ENCODE data around the gene BTBD9.

BTBD9 gene

DNA sequence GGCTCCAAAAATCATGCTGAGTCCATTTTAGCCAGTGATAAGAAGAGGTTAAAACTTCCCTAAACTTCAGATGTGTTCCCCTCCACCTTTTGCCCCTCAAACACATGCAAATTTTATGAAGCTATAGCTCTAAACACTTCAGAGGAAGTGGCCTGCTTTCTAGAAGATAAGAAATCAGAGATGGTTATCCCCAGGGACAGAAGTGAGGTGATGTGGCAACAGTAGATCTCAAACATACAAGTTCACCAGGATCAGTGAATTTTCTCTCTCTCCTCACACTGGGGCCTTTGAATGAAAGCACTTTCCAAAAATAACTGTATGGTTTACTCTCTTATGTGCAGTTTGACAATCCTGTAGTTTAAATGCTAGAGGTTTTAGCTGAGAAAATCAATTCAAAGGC lies 332.0 kb downstream of the BTBD9 start:
- no peak for DNase-seq (ENCODE audit: low read depth, low spot score)
- ChIA-PET POLR2A (no interaction called here), CTCF (interaction anchor here (0.6 to 1.4 kb wide), 4 partner anchors 16 to 186 kb away, joined by 3 to 5 read pairs (median 4); no protein-coding TSS in a partner anchor)
- no peak overlapping the region for H3K4me3 ChIP-seq (ENCODE audit: low read depth, low read length)
- TF ChIP-seq, protein P1, sequence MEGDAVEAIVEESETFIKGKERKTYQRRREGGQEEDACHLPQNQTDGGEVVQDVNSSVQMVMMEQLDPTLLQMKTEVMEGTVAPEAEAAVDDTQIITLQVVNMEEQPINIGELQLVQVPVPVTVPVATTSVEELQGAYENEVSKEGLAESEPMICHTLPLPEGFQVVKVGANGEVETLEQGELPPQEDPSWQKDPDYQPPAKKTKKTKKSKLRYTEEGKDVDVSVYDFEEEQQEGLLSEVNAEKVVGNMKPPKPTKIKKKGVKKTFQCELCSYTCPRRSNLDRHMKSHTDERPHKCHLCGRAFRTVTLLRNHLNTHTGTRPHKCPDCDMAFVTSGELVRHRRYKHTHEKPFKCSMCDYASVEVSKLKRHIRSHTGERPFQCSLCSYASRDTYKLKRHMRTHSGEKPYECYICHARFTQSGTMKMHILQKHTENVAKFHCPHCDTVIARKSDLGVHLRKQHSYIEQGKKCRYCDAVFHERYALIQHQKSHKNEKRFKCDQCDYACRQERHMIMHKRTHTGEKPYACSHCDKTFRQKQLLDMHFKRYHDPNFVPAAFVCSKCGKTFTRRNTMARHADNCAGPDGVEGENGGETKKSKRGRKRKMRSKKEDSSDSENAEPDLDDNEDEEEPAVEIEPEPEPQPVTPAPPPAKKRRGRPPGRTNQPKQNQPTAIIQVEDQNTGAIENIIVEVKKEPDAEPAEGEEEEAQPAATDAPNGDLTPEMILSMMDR (IDR thresholded peaks at IDR 0.05; ENCODE audit: insufficient read depth, low read length, missing control alignments) = no peak

DNA sequence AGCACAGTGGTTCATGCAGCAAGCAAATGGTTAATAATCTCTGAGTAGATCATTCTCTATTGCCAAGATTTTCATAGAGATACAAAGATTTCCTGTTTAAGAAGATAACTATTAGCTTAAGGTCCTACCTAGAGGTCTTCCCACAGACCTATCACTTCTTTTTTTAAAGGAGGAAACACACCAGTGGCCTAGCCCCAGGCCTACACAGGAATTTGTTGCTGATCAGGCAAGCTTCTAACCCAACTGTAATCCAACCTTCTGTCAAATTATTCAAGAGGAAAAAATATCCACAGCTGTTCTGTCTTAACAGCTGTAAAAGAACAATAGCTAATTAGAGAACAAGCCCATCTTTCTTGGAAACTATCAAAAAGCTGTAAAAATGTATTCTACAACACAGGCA lies 332.8 kb downstream of the BTBD9 start:
- ChIA-PET POLR2A (no interaction called here), CTCF (interaction anchor here (1.2 to 1.4 kb wide), 3 partner anchors 16 to 187 kb away, joined by 4 to 5 read pairs (median 4); no protein-coding TSS in a partner anchor)
- H3K4me3 ChIP-seq (ENCODE audit: low read depth, low read length) = no peak overlapping the region

DNA sequence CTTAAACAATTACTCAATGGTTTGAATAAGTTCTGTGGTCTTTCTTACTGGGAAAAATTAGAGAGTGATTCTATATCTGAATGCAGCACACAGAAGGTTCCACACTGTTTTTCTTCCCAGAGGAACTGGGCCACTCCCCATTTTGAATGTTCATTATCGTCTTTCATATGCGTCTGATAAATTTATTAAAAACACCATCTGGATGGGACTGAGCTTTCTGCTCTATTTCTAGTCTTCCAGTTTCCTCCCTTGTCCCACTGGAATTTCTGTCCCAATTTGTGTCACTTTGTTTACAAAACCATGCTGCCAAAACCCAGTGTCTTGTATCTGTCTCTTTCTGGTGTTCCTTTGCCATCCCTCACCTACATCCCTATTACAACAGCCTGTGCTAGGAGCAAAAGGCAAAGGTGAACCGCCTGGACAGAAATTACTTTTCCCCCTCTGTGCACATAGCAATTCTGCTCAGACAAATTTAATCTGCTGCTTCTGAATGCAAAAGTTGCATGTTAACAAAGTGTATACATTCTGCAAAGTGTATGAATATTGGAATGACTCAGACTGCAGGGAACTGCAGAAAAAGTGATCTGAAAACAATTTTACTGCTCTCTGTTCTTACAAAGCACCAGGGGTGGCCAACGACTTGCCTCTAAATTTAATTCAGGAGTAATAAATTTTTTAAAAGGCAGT lies 333.6 kb downstream of the BTBD9 start:
- H3K4me3 ChIP-seq (ENCODE audit: low read depth, low read length) = no peak overlapping the region
- no peak for DNase-seq (ENCODE audit: low read depth, low spot score)
- POLR2A ChIA-PET = no interaction called here
- CTCF ChIA-PET = interaction anchor here (1.4 kb wide), 1 partner anchor 17 kb away, joined by 4 read pairs; no protein-coding TSS in a partner anchor
- TF ChIP-seq, protein P1 (IDR thresholded peaks at IDR 0.05; ENCODE audit: insufficient read depth, low read length, missing control alignments) = no peak

More for the DNA sequence above, 332.8 kb downstream of the BTBD9 start:
- TF ChIP-seq, protein P1 (IDR thresholded peaks at IDR 0.05; ENCODE audit: insufficient read depth, low read length, missing control alignments) = no peak
- DNase-seq (ENCODE audit: low read depth, low spot score) = no peak

DNA sequence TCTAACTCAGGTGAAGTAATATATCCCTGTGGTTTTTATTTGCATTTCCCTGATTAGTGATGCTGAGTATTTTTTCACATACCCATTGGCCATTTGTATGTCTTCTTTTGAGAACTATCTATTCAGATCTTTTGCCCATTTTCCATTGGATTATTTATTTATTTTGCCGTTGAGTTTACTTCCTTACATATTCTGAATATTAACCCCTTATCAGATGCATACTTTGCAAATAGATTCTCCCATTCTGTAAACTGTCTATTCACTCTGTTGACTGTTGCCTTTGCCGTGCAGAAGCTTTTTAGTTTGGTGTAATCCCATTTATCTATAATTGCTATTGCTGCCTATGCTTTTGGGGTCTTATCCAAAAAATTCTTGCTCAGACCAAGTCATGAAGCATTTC lies 336.9 kb downstream of the BTBD9 start:
- H3K4me3 ChIP-seq (ENCODE audit: low read depth, low read length) = no peak overlapping the region
- POLR2A ChIA-PET = no interaction called here
- CTCF ChIA-PET = no interaction called here
- DNase-seq (ENCODE audit: low read depth, low spot score) = no peak
- TF ChIP-seq, protein P1 (IDR thresholded peaks at IDR 0.05; ENCODE audit: insufficient read depth, low read length, missing control alignments) = no peak

DNA sequence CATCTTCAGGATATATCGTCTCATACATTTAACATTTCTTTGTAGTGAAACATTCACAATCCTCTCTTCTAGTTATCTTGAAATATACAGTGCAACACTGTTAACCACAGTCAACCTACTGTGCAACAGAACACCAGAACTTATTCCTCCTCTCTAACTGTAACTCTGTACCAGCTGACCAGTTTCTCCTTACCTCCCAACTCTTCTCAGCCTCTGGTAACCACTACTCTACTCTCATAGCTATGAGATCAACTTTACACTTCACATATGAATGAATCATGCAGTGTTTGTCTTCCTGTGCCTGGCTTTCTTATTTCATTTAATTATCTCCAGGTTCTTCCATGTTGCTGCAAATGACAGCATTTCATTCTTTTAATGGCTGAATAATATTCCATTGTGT lies 337.6 kb downstream of the BTBD9 start:
- no peak for DNase-seq (ENCODE audit: low read depth, low spot score)
- CTCF ChIA-PET = no interaction called here
- POLR2A ChIA-PET = no interaction called here
- no peak overlapping the region for H3K4me3 ChIP-seq (ENCODE audit: low read depth, low read length)
- TF ChIP-seq, protein P1 (IDR thresholded peaks at IDR 0.05; ENCODE audit: insufficient read depth, low read length, missing control alignments) = no peak

DNA sequence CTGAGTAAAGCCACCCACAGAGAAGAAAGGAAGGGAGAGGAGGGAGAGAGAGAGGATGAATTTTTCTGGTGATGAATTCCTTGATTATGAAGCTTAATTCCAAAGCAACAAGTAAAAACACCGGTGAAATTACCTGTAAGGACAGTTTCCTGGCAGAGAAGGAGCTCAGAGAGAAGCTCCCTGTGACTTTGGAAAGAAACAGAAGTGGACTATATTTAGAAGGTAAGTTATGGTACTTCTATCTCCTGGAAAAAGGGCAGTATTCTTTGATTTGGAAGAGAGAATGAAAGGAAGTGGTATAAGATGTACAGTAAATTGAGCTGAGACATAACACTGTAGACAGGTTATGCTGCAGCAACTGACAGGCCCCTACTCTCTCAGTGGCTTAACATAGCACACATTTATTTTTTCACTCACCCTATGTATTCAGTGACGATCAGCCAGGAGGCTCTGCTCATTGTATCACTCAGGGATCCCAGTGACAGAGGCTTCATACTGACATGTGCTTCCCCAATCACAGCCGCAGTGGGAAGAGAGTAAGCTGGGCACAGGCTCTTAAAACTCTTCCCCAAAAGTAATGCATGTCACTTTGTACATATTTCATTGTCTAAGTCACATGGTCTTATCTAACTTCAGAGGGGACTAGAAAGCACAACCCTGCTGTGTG lies 349.5 kb downstream of the BTBD9 start:
- no peak overlapping the region for H3K4me3 ChIP-seq (ENCODE audit: low read depth, low read length)
- CTCF ChIA-PET = interaction anchor here (0.6 to 1.3 kb wide), 2 partner anchors 12 to 508 kb away, joined by 3 to 5 read pairs; no protein-coding TSS in a partner anchor
- no peak for DNase-seq (ENCODE audit: low read depth, low spot score)
- POLR2A ChIA-PET = no interaction called here
- TF ChIP-seq, protein P1 (IDR thresholded peaks at IDR 0.05; ENCODE audit: insufficient read depth, low read length, missing control alignments) = no peak

All from AG04449 (cell line).